22Rv1 (cell line): ENCODE measurements around the gene THSD4.

Source experiments
- CTCF ChIP-seq: fragments of 450-650 bp; IDR thresholded peaks from 2 replicates; pipeline ENCODE4 v1.5.1; 2017; ENCODE audit warnings: mild to moderate bottlenecking
- ZFX ChIP-seq: fragments of 450-650 bp; IDR thresholded peaks from 2 replicates; pipeline ENCODE4 v1.6.1; 2017; ENCODE audit warnings: antibody characterized with exemption, borderline replicate concordance

DNA sequence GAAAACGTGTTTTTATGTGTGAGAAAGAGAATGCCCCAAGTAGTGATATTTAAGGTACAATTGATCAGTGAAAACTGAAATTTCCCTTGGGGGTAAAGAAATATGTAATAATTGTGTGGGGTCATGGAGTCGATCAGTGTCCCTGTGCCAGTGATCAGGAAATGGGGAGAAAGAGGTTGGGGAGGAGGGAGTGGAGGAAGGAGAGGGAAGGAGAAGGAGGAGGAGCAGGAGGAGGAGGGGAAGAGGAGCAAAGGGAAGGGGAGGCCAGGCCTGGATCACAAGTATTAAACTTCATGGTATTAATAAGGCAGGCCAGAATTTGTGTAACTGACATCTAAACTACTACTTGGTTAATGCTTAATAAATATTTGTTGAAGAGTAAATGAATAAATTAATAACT lies 30.4 kb downstream of the THSD4 start:
- TF ChIP-seq CTCF (no peak), ZFX (no peak)
